HG03135 (cell line): ENCODE data around the gene PCSK6.

Experiments
- ATAC-seq: cut with Tn5 transposase; IDR thresholded peaks from one replicate; pipeline ENCODE4 v1.9.1; 2021; ENCODE audit warnings: mild to moderate bottlenecking, moderate library complexity; ENCODE audit not compliant: unreplicated experiment

PCSK6 gene

DNA sequence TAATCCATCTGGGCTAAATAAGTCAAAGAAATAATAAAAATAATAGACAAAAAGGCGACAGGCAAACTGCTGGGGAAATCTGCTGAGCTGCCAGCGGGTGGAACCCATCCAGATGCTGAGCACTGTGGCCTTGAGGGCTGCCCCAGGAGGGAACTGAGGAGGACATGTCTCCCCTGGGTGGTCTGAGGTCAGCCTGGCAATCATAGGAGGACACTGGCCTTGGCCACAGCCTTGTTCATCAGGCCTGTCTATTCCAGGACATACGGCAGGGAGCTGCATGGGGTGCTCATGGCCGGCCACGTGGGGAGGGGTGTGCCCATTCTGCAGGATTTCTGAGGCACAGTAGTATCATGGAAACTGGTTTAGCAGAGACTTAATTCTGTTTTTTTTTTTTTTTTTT lies 173.0 kb downstream of the PCSK6 start:
- ATAC-seq: no peak

DNA sequence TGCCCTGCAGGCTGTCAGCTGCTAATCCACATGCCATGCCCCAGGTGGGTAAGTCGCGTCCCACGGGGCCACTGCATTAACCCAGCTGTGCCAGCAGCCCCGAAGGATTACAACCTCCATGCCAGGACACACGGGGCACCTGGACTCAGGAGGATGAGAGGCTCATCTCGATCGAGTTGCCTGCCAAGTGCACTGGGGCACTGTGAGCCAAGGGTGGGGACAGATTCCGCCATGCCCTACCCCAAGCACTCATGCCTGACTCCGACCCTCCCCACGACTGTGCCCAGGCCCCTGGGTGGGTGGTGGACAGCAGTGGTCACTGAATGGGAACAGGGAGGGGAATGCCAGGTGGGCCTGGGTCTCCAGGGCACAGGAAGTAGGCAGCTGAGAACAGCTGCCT lies 173.8 kb downstream of the PCSK6 start:
- no peak for ATAC-seq

GRCh38 chr15:101314336-101315125 lies 175.0 kb downstream of the PCSK6 start:
- no peak for ATAC-seq

- ATAC-seq: no peak
Measured at GRCh38 chr15:101313041-101313761, 176.3 kb downstream of the PCSK6 start.

DNA sequence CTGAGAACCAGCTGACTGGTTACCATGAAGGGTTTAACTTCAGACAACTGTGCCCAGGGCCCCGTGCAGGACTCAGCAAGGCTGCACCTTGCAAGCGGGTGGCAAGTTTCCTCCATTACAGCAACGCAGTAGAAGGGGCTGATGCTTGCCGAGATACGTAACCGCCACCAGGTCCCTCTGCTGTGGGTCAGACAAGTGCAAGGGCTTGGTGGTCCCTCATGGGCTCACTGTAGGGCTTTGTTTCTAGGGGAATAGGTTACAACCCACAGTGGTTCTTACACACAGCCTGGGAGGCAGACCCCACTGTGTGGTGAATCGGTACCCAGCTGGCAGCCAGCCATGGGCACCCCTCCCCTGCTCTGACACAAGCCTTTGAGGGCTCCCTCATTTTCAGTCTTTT lies 179.0 kb downstream of the PCSK6 start:
- no peak for ATAC-seq

DNA sequence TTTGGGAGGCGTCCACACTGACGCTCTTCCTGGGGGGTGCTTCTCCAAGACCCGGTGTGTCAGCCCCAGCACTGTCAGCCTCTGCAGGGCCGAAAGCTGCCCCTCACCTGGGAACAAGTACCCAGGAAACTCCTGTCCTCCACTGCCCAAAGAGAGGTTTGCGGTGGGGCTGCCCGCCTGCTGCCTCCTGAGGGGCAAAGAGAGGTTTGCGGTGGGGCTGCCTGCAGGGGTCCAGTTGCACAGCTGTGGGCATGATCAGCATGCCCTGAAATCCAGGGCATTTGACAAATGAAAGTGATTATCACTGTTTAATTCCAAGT lies 179.4 kb downstream of the PCSK6 start:
- no peak for ATAC-seq

DNA sequence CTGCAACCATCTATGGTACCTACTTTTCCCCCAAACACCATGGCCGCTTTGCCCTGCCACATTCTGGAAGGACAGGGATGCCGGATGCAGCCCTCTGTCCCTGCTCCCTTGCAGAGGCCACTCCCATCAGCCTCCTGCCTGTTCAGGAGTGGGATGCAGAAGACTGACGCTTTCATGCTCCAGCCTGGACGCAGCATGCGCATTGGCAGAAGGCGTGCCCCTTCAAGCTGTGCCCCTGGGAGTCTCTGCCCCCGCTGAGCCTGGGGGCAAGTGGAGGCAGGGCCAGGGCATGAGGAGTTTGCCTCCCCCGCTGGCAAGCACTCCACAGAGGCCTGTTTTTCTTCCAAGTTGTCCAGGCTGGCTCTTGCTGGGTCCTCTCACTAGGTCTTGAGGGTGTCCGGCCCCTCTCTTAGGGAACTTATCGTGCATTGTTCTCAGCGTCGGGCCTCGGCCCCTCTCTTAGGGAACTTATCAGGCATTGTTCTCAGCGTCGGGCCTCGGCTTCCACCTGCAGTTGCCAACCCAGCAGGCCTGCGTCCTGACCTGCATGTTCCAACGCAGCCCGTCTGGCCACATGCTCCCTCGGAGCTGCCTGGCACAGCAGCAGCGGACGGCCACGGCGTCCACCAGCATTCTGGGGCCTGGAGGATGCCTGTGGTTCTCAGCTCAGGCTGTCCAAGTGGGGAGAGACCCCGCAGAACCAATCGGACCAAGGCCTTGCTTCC lies 179.9 kb downstream of the PCSK6 start:
- ATAC-seq: no peak

DNA sequence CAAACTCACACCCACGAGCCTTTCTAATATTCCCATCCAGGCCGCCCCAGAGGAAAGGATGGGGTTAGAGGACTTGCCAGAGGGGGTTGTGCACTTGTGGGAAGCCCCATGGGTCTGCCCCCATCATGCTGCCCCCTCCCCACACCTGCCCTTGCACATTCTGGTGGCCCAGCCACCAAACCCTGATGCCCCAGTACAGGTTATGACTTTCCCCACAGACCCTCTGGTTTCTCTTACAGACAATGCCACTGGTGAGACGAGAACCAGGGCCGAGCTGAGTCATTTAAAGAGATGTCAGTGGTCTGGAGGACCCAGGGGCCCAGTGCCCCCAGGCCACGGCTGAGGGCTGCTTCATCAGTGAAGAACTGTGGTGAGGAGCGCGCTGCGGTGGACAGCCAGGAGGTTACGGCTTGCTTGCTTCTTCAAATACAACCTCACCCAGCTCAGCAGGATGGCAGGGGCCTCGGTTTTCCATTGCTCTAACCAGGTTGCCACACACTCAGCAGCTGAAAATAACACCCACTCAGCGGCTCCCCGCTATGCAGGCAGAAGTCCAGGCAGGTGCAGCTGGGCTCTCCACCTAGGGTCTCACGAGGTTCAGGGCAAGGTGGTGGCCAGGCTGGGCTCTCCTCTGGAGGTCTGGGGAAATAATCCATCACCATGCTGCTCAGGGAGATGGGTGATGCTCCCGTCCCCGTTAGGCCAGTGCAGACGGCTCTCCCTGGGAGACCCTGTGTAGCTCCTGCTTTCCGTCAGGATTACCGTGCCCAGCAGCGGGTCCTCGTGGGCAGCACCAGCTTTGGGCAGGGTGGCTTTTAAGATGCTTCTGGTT lies 180.7 kb downstream of the PCSK6 start:
- no peak for ATAC-seq

DNA sequence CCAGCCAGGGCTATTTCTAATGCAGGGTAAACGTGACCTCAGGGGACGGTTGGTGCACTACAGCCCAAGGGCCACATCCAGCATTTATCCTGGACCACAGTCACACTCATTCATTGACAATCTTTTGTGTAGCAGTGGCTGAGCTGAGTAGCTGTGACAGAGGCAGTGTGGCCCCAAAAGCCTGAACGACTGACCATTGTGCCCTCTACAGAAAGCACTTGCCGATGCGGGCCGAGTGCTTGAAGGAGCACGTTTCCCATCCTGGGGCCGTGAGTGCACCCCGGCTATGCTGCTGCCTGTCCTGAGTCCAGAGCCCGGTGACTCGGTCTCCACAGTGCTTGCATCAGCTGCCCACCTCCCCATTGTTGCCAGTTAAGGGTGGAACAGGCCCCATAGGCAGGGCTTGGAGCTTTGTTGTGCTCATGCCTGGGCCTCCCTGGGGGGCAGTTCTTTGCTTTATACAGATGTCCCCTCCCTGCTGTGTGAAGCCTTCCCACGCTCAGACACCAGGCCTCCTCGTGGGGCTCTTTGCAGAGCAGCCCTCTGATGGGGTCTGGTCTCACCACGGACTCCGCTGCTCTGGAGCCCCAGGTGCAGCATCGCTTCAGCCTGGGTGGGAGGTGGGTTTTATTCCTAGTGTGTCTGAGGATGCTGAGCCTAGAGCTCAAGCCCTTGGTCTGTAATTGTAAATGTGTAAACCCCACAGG lies 181.5 kb downstream of the PCSK6 start:
- no peak for ATAC-seq

DNA sequence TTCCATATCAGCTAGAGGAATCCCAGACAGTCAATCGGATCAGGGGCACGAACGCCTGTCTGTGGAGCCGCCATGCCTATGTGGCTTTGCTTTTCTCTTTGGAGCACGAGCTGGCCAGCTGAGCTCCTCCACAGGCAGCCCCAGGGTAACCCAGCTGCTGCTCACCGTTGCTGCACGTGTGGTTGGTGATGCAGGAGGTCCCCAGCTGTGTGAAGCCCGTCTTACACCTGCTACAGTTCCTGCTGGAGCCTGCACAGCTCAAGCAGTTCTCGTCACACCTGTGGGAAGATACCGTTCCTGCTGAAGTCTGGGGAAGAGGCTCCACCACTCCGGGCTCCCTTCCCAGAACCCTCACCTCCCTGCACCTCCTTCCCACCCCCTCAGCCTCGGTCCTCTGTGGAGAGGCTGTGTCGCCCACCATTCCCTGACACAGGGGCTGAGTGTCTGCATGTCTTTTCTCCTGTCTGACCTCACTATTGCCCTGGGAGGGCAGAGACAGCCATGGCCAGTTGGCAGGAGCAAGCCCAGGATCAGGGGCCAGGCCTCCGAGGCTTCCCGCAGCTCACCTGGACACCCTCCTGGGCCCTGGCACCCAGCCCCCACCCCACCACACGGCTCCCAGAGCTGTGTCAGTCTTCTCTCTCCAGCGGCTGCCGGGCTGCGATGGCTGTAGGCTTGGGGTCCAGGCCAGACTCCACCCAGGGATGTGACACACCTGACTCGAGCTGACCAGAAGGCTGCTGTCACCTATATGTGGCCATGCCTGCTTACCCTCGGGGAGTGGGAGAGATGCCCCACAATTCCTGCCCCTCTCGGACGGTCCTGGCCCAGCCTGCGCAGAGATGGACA lies 182.2 kb downstream of the PCSK6 start:
- no peak for ATAC-seq

- ATAC-seq: no peak
Measured at GRCh38 chr15:101306341-101307047, 183.0 kb downstream of the PCSK6 start.

DNA sequence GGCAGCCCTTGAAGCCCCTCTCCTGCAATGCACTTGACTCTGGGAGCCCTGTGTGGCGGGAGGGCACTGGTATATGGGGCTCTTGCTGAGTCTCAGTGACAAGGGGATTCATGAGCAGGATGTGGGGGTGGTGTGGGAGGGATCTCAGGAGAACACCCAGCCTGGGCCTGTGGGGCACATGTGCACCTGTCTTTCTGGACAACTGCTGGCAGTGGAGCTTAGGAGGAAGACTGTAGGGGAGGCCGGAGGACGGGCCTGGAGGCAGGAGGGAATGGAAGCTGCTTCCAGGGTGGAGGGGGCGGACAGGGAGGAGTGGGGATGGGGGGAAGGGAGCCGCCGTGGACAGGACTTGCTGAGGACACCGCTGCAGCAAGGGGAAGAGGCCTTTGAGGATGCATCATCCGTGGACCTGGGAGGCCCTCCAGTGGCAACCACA lies 183.7 kb downstream of the PCSK6 start:
- no peak for ATAC-seq

- no peak for ATAC-seq
Measured at GRCh38 chr15:101303408-101303807, 186.1 kb downstream of the PCSK6 start.

DNA sequence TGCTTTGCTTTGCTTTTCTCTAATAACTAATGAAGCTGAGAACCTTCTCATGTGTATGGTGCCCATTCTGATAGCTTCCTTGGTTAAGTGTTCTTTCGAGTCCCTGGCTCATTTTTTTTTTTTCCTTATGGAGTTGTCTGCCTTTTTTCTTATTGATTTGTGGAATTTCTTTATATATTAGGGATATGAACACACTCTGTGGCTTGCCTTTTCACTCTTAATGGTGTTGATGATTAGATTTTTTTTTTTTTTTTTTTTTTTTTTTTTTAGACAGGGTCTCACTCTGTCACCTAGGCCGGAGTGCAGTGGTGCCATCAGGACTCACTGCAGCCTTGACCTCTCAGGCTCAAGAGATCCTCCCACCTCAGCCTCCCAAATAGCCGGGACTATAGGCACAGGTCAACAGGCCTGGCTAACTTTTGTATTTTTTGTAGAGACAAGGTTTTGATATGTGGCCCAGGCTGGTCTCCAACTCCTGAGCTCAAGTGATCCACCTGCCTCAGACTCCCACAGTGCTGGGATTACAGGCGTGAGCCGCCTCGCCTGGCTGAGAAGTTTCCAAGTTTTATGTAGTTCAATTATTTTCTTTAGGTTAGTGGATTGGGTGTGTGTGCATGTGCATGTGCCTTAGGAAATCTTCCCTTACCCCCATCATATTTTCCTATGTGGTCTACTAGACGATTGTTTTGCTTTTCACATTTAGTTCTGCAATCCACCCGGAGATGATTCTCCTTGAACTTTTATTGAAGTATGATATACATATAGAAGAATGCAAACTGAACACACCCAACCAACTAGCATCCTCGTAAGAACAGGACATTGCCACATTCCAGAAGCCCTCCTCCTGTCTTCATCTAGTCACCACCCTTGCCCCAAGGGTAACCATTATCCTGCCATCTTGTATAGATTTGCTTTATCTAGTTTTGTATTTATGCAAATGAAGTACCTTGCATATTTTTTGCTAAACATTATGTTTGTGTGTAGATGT lies 192.8 kb downstream of the PCSK6 start:
- no peak for ATAC-seq

GRCh38 chr15:101295607-101296161 lies 193.8 kb downstream of the PCSK6 start:
- no peak for ATAC-seq

- peak; percentile 76 for ATAC-seq
Measured at GRCh38 chr15:101294731-101295606, 194.5 kb downstream of the PCSK6 start, which contains the start of gene SNRPA1. TSS of gene SNRPA1 (minus strand) at chr15:101295248. CDS start at chr15:101295178, 70 bp downstream.
